HCT116 (cell line): ENCODE data around the gene UQCC5. TPM values are rescaled to one million over a fixed set of nuclear protein-coding genes. Genes with fewer than 3 reads are reported as not detected.

ENCODE experiments used
- ATAC-seq: fragments of 200-7000 bp; cut with Tn5 transposase; 2 replicates; pipeline ENCODE4 v1.9.1; 2020; ENCODE audit warnings: mild to moderate bottlenecking, moderate library complexity
- BruUV-seq: library from RNA; stranded (reverse); fragments of 400-500 nt; replicated peaks from 2 replicates; lab custom pipeline; 2021; lab: Mats Ljungman, UMichigan
- CTCF ChIA-PET: fragments of 300-600 bp; sonication (Branson Sonifier 250); formaldehyde crosslinking; loops from one replicate; lab custom pipeline; 2021; ENCODE audit warnings: antibody characterized with exemption; lab: Charles Lee
- POLR2A ChIA-PET: fragments of 300-600, 350-600 bp; sonication (Branson Sonifier 250); formaldehyde crosslinking; loops from one replicate; lab custom pipeline; 2021; ENCODE audit warnings: antibody characterized with exemption; lab: Charles Lee
- RAD21 ChIA-PET, 2 experiments: fragments of 300-600 bp; sonication (Branson Sonifier 250); formaldehyde crosslinking; loops; one replicate each; lab custom pipeline; 2023; ENCODE audit warnings: low total read pairs in 2 of 2; ENCODE audit not compliant: uncharacterized antibody in 2 of 2, unreplicated experiment in 2 of 2, low non-redundant PET in 1 of 2; lab: Charles Lee
- DNase-seq: peaks from one replicate; pipeline ENCODE4 v3.0.0-alpha.2; 2010; ENCODE audit warnings: low read depth, low spot score
- H2AFZ ChIP-seq: fragments of 200-600 bp; shearing (Covaris generic), sonication (generic); 2 replicates; pipeline ENCODE4 v1.6.1; 2017; ENCODE audit warnings: low read depth, mixed run types, mixed read lengths, antibody characterized with exemption, low read length; ENCODE audit not compliant: poor library complexity, severe bottlenecking
- H3K27ac ChIP-seq: 2 replicates; pipeline ENCODE4 v1.5.1; 2012; ENCODE audit warnings: low read depth, low read length
- H3K27me3 ChIP-seq: fragments of 200-600 bp; sonication (generic); 2 replicates; pipeline ENCODE4 v1.6.1; 2016; ENCODE audit warnings: mixed run types, low read length, mixed read lengths; ENCODE audit not compliant: insufficient read depth
- H3K36me3 ChIP-seq, 2 experiments: fragments of 200-500 bp in 1 of 2; fragments of 200-600 bp in 1 of 2; sonication (Bioruptor generic) in 1 of 2; sonication (generic) in 1 of 2; 2 replicates each; pipeline versions ENCODE4 v1.5.1 to v1.6.1; 2014 to 2016; ENCODE audit warnings: low read length in 2 of 2, inconsistent platforms in 1 of 2, mixed read lengths in 1 of 2, mixed run types in 1 of 2; ENCODE audit not compliant: insufficient read depth in 2 of 2, control insufficient read depth in 1 of 2
- H3K4me1 ChIP-seq, 2 experiments: fragments of 200-600 bp in 1 of 2; sonication (generic) in 1 of 2; 2 replicates each; pipeline versions ENCODE4 v1.5.1 to v1.6.1; 2012 to 2017; ENCODE audit warnings: low read length in 2 of 2, inconsistent platforms in 1 of 2, mild to moderate bottlenecking in 1 of 2, mixed read lengths in 1 of 2, mixed run types in 1 of 2, moderate library complexity in 1 of 2; ENCODE audit not compliant: insufficient read depth in 2 of 2, control insufficient read depth in 1 of 2
- H3K4me2 ChIP-seq: fragments of 200-600 bp; sonication (generic); 2 replicates; pipeline ENCODE4 v1.6.1; 2017; ENCODE audit warnings: mixed run types, low read length, mixed read lengths
- H3K4me3 ChIP-seq, 2 experiments: fragments of 200-600 bp in 1 of 2; sonication (generic) in 1 of 2; replicated peaks in 1 of 2; 2 replicates each; pipeline ENCODE4 v1.5.1; 2011 to 2016; ENCODE audit warnings: low read length in 2 of 2, control low read depth in 1 of 2, low read depth in 1 of 2, mild to moderate bottlenecking in 1 of 2, mixed read lengths in 1 of 2, mixed run types in 1 of 2
- H3K79me2 ChIP-seq: fragments of 200-600 bp; sonication (generic); 2 replicates; pipeline ENCODE4 v1.6.1; 2017; ENCODE audit warnings: mild to moderate bottlenecking, mixed run types, low read length, moderate library complexity, mixed read lengths; ENCODE audit not compliant: insufficient read depth
- H3K9ac ChIP-seq: fragments of 200-600 bp; sonication (generic); 2 replicates; pipeline ENCODE4 v1.6.1; 2016; ENCODE audit warnings: low read length, mixed read lengths
- H3K9me2 ChIP-seq: fragments of 200-600 bp; sonication (generic), shearing (Covaris generic); 2 replicates; pipeline ENCODE4 v1.6.1; 2017; ENCODE audit warnings: mixed run types, mild to moderate bottlenecking, moderate library complexity; ENCODE audit not compliant: insufficient read depth
- H3K9me3 ChIP-seq, 2 experiments: fragments of 200-500 bp in 1 of 2; fragments of 200-600 bp in 1 of 2; sonication (Bioruptor generic) in 1 of 2; sonication (generic) in 1 of 2; 2 replicates each; pipeline ENCODE4 v1.6.1; 2014 to 2017; ENCODE audit warnings: low read length in 2 of 2, mixed read lengths in 2 of 2, inconsistent platforms in 1 of 2, low read depth in 1 of 2, mild to moderate bottlenecking in 1 of 2, mixed run types in 1 of 2, moderate library complexity in 1 of 2; ENCODE audit not compliant: control insufficient read depth in 1 of 2, insufficient read depth in 1 of 2
- H4K20me1 ChIP-seq: fragments of 200-600 bp; sonication (generic), shearing (Covaris generic); 2 replicates; pipeline ENCODE4 v1.6.1; 2017; ENCODE audit warnings: mixed run types, mild to moderate bottlenecking, moderate library complexity; ENCODE audit not compliant: insufficient read depth
- FOSL1 ChIP-seq: IDR thresholded peaks from 2 replicates; pipeline ENCODE4 v1.6.1; 2012; ENCODE audit warnings: low read depth
- REST ChIP-seq: IDR thresholded peaks from 2 replicates; pipeline ENCODE4 v1.6.1; 2012; ENCODE audit warnings: low read depth
- SIN3A ChIP-seq: IDR thresholded peaks from 2 replicates; pipeline ENCODE4 v1.6.1; 2012; ENCODE audit warnings: low read depth
- ZFX ChIP-seq: fragments of 450-650 bp; IDR thresholded peaks from 2 replicates; pipeline ENCODE4 v1.6.1; 2017
- intact Hi-C: fragments of 100-400 bp; cut with micrococcal nuclease; formaldehyde crosslinking; loops from 2 replicates; pipeline ENCODE4 v1.10.0; 2022
- total RNA-seq: library from RNA; stranded (reverse); gene quantifications from one replicate; pipeline ENCODE4 v1.2.1, GENCODE V29; 2021; ENCODE audit not compliant: unreplicated experiment

Gene UQCC5
- total RNA-seq, 1 experiment from 2014 or later = 14.1 TPM

GRCh38 chr3:52524258-52524751 is 12.1 kb upstream of the UQCC5 start:
- POLR2A ChIA-PET = no interaction called here

More at GRCh38 chr3:52524258-52524751, 12.1 kb upstream of the UQCC5 start:
- no peaks in the 10 kb centered on the region for H3K79me2 ChIP-seq
- CTCF ChIA-PET = no interaction called here
- no peak overlapping the region for H3K4me2 ChIP-seq
- H3K9me2 ChIP-seq = no peaks in the 10 kb centered on the region
- no TSS peak for BruUV-seq
- no peak overlapping the region for H2AFZ ChIP-seq
- RAD21 ChIA-PET = no interaction called here
- H3K27me3 ChIP-seq = no peaks in the 10 kb centered on the region
- no peak overlapping the region for H3K27ac ChIP-seq
- no peak overlapping the region for H3K9ac ChIP-seq
- TF ChIP-seq ZFX (no peak), FOSL1 (no peak), REST (no peak), SIN3A (no peak)
- TF ChIP-seq, all 23 proteins: peak for 0
- Histone ChIP-seq H3K4me1 (no peaks in the 10 kb centered on the region), H3K4me3 (no peak overlapping the region), H3K9me3 (no peaks in the 10 kb centered on the region), H3K36me3 (peaks cover 11 to 17% of the 10 kb centered on the region in 2 experiments), H4K20me1 (no peaks in the 10 kb centered on the region)
- ATAC-seq (no peak), DNase-seq (no peak)
- intact Hi-C loops = no loop called here
